GM23338 (cell line): ENCODE measurements around the gene PDIA4. TPM values are rescaled to one million over a fixed set of nuclear protein-coding genes. Genes with fewer than 3 reads are reported as not detected.

Experiments used
- ATAC-seq: fragments of 200-7000 bp; cut with Tn5 transposase; 3 replicates; pipeline ENCODE4 v1.9.1; 2020
- DNase-seq: peaks from one replicate; pipeline ENCODE4 v3.0.0-alpha.2; 2015; ENCODE audit warnings: low spot score
- H2AFZ ChIP-seq: fragments of 200-600 bp; sonication (generic); 2 replicates; pipeline ENCODE4 v1.8.0; 2016; ENCODE audit warnings: antibody characterized with exemption, mild to moderate bottlenecking, moderate library complexity
- H3F3A ChIP-seq: fragments of 200-600 bp; sonication (generic); replicated peaks from 2 replicates; pipeline ENCODE4 v1.8.0; 2017; ENCODE audit warnings: antibody characterized with exemption, mixed run types, low read depth
- H3K27ac ChIP-seq: fragments of 200-600 bp; sonication (generic); 2 replicates; pipeline ENCODE4 v1.6.1; 2016; ENCODE audit warnings: low read depth
- H3K27me3 ChIP-seq: fragments of 200-600 bp; sonication (generic); 2 replicates; pipeline ENCODE4 v1.8.0; 2016; ENCODE audit warnings: mild to moderate bottlenecking, mixed run types, moderate library complexity; ENCODE audit not compliant: insufficient read depth
- H3K36me3 ChIP-seq: fragments of 200-600 bp; sonication (generic); 2 replicates; pipeline ENCODE4 v1.8.0; 2016; ENCODE audit warnings: mild to moderate bottlenecking; ENCODE audit not compliant: insufficient read depth
- H3K4me1 ChIP-seq: fragments of 200-600 bp; sonication (generic); 2 replicates; pipeline ENCODE4 v1.8.0; 2016; ENCODE audit warnings: mild to moderate bottlenecking, moderate library complexity; ENCODE audit not compliant: insufficient read depth
- H3K4me2 ChIP-seq: fragments of 200-600 bp; sonication (generic); 2 replicates; pipeline ENCODE4 v1.7.1; 2017; ENCODE audit warnings: mixed run types
- H3K4me3 ChIP-seq: fragments of 200-600 bp; sonication (generic); 2 replicates; pipeline ENCODE4 v1.6.1; 2016; ENCODE audit warnings: mixed run types
- H3K79me2 ChIP-seq: fragments of 200-600 bp; sonication (generic); replicated peaks from 2 replicates; pipeline ENCODE4 v1.8.0; 2017; ENCODE audit warnings: mild to moderate bottlenecking; ENCODE audit not compliant: insufficient read depth
- H3K9me2 ChIP-seq: fragments of 200-600 bp; sonication (generic); 2 replicates; pipeline ENCODE4 v1.8.0; 2017; ENCODE audit not compliant: insufficient read depth
- H4K20me1 ChIP-seq: fragments of 200-600 bp; sonication (generic); replicated peaks from 2 replicates; pipeline ENCODE4 v1.8.0; 2017; ENCODE audit warnings: mild to moderate bottlenecking; ENCODE audit not compliant: insufficient read depth
- H3K27ac Mint-ChIP-seq: 2 replicates; pipeline ENCODE4 v1.8.0; 2020; ENCODE audit warnings: inconsistent platforms, mild to moderate bottlenecking, moderate library complexity, mixed read lengths
- H3K27me3 Mint-ChIP-seq: 3 replicates; pipeline ENCODE4 v1.8.0; 2022; ENCODE audit warnings: low read depth, mild to moderate bottlenecking, moderate library complexity, mixed read lengths, inconsistent platforms; ENCODE audit not compliant: insufficient read depth, poor library complexity
- H3K36me3 Mint-ChIP-seq: 3 replicates; pipeline ENCODE4 v1.8.0; 2021; ENCODE audit warnings: low read depth, mild to moderate bottlenecking, inconsistent platforms, moderate library complexity, mixed read lengths
- H3K4me1 Mint-ChIP-seq: 3 replicates; pipeline ENCODE4 v1.8.0; 2020; ENCODE audit warnings: mild to moderate bottlenecking, inconsistent platforms, mixed read lengths
- H3K4me3 Mint-ChIP-seq: 3 replicates; pipeline ENCODE4 v1.8.0; 2021; ENCODE audit warnings: moderate library complexity, mild to moderate bottlenecking, inconsistent platforms, mixed read lengths
- H3K9me3 Mint-ChIP-seq: 3 replicates; pipeline ENCODE4 v1.8.0; 2020; ENCODE audit warnings: moderate library complexity, mild to moderate bottlenecking, inconsistent platforms, mixed read lengths
- CREB1 ChIP-seq: fragments of 250-450 bp; sonication (Bioruptor Pico); IDR thresholded peaks from 2 replicates; pipeline ENCODE4 v1.5.0; 2020; ENCODE audit warnings: low read depth, mild to moderate bottlenecking, moderate library complexity
- EZH2 ChIP-seq: fragments of 200-600 bp; sonication (generic); IDR thresholded peaks from one replicate; pipeline ENCODE4 v1.8.0; 2017; ENCODE audit warnings: antibody characterized with exemption, mild to moderate bottlenecking, low read depth; ENCODE audit not compliant: unreplicated experiment
- JUNB ChIP-seq: IDR thresholded peaks from one replicate; pipeline ENCODE4 v1.6.1; 2016; ENCODE audit warnings: antibody characterized with exemption; ENCODE audit not compliant: unreplicated experiment
- NANOG ChIP-seq: IDR thresholded peaks from 2 replicates; pipeline ENCODE4 v1.6.1; 2016; ENCODE audit warnings: antibody characterized with exemption, borderline replicate concordance
- POLR2AphosphoS5 ChIP-seq: IDR thresholded peaks from 2 replicates; pipeline ENCODE4 v1.6.1; 2016; ENCODE audit warnings: antibody characterized with exemption, low read depth
- ZNF114 ChIP-seq: fragments of 250-450 bp; sonication (Bioruptor Pico); IDR thresholded peaks from 2 replicates; pipeline ENCODE4 v1.5.0; 2020; ENCODE audit warnings: mild to moderate bottlenecking, moderate library complexity
- ZNF331 ChIP-seq: fragments of 250-450 bp; sonication (Bioruptor Pico); IDR thresholded peaks from 2 replicates; pipeline ENCODE4 v1.5.0; 2020; ENCODE audit warnings: low read depth, mild to moderate bottlenecking, moderate library complexity
- polyA plus RNA-seq: library from polyadenylated mRNA; unstranded; fragments of >200 nt; fragmentation: Nextera tagmentation; extraction: Ambion mirVana; gene quantifications from 2 replicates; pipeline ENCODE4 v1.2.1, GENCODE V29; 2016
- total RNA-seq: library from RNA; depleted of rRNA; stranded (reverse); fragments of >200 nt; shearing (Covaris generic); gene quantifications from 2 replicates; pipeline ENCODE4 v1.2.3, GENCODE V29; 2014
- TF ChIP-seq, protein P1 (sequence below): fragments of 250-450 bp; sonication (Bioruptor Pico); IDR thresholded peaks from 2 replicates; pipeline ENCODE4 v1.5.0; 2020; ENCODE audit warnings: mild to moderate bottlenecking, moderate library complexity
- TF ChIP-seq, protein P2 (sequence below): IDR thresholded peaks from 2 replicates; pipeline ENCODE4 v1.6.1; 2016; ENCODE audit warnings: antibody characterized with exemption
- TF ChIP-seq, protein P3 (sequence below): IDR thresholded peaks from one replicate; pipeline ENCODE4 v1.6.1; 2018; ENCODE audit warnings: antibody characterized with exemption; ENCODE audit not compliant: unreplicated experiment

PDIA4 gene
- total and polyA plus RNA-seq, 2 experiments from 2014 or later: 196 to 332 TPM

DNA sequence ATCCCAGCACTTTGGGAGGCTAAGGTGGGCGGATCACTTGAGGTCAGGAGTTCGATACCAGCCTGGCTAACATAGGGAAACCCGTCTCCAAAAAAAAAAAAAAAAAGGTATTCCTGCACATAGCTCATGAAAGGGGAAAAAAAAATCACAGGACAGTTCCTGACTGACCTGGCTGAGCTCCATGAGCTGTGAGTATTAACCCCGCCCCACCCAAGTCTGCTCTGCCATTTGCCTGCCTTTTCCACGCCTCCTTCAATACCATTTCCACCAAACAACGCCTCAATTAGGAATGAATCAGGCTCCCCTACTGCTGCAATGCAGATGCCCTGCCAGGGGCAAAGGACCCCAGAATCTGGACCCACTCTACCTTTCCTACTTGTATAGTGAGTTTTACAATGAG lies 55.0 kb downstream of the PDIA4 start (continued):
- TF ChIP-seq, protein P1, sequence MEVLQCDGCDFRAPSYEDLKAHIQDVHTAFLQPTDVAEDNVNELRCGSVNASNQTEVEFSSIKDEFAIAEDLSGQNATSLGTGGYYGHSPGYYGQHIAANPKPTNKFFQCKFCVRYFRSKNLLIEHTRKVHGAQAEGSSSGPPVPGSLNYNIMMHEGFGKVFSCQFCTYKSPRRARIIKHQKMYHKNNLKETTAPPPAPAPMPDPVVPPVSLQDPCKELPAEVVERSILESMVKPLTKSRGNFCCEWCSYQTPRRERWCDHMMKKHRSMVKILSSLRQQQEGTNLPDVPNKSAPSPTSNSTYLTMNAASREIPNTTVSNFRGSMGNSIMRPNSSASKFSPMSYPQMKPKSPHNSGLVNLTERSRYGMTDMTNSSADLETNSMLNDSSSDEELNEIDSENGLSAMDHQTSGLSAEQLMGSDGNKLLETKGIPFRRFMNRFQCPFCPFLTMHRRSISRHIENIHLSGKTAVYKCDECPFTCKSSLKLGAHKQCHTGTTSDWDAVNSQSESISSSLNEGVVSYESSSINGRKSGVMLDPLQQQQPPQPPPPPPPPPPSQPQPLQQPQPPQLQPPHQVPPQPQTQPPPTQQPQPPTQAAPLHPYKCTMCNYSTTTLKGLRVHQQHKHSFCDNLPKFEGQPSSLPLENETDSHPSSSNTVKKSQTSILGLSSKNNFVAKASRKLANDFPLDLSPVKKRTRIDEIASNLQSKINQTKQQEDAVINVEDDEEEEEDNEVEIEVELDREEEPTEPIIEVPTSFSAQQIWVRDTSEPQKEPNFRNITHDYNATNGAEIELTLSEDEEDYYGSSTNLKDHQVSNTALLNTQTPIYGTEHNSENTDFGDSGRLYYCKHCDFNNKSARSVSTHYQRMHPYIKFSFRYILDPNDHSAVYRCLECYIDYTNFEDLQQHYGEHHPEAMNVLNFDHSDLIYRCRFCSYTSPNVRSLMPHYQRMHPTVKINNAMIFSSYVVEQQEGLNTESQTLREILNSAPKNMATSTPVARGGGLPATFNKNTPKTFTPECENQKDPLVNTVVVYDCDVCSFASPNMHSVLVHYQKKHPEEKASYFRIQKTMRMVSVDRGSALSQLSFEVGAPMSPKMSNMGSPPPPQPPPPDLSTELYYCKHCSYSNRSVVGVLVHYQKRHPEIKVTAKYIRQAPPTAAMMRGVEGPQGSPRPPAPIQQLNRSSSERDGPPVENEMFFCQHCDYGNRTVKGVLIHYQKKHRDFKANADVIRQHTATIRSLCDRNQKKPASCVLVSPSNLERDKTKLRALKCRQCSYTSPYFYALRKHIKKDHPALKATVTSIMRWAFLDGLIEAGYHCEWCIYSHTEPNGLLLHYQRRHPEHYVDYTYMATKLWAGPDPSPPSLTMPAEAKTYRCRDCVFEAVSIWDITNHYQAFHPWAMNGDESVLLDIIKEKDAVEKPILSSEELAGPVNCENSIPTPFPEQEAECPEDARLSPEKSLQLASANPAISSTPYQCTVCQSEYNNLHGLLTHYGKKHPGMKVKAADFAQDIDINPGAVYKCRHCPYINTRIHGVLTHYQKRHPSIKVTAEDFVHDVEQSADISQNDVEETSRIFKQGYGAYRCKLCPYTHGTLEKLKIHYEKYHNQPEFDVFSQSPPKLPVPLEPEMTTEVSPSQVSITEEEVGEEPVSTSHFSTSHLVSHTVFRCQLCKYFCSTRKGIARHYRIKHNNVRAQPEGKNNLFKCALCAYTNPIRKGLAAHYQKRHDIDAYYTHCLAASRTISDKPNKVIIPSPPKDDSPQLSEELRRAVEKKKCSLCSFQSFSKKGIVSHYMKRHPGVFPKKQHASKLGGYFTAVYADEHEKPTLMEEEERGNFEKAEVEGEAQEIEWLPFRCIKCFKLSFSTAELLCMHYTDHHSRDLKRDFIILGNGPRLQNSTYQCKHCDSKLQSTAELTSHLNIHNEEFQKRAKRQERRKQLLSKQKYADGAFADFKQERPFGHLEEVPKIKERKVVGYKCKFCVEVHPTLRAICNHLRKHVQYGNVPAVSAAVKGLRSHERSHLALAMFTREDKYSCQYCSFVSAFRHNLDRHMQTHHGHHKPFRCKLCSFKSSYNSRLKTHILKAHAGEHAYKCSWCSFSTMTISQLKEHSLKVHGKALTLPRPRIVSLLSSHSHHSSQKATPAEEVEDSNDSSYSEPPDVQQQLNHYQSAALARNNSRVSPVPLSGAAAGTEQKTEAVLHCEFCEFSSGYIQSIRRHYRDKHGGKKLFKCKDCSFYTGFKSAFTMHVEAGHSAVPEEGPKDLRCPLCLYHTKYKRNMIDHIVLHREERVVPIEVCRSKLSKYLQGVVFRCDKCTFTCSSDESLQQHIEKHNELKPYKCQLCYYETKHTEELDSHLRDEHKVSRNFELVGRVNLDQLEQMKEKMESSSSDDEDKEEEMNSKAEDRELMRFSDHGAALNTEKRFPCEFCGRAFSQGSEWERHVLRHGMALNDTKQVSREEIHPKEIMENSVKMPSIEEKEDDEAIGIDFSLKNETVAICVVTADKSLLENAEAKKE (CRISPR knock-in tag): no peak
- TF ChIP-seq NANOG (no peak), ZNF114 (CRISPR knock-in tag) (no peak)
- TF ChIP-seq, protein P2, sequence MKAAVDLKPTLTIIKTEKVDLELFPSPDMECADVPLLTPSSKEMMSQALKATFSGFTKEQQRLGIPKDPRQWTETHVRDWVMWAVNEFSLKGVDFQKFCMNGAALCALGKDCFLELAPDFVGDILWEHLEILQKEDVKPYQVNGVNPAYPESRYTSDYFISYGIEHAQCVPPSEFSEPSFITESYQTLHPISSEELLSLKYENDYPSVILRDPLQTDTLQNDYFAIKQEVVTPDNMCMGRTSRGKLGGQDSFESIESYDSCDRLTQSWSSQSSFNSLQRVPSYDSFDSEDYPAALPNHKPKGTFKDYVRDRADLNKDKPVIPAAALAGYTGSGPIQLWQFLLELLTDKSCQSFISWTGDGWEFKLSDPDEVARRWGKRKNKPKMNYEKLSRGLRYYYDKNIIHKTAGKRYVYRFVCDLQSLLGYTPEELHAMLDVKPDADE: no peak

DNA sequence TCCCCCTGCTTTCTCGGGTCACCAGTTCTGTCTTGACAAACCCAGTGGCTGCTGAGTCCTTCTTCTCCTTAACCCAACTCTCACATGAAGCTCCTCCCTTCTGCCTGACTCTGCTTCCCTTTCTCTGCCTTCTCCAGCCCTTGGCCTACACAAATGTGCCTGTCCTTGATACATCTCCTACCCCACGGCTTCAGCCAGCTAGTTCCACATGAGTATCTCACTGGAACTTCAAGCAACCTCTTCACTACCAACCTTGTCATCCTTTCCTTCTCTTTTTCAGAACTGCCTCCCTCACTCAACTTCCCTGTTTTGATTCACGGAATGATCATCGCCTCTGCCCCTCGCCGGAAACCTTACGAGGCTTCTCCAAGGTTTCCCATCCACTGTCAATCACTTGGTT lies 55.9 kb downstream of the PDIA4 start:
- Histone ChIP-seq H3K4me3 (no peak overlapping the region), H3K27ac (no peak overlapping the region), H3K36me3 (no peaks in the 10 kb centered on the region), H3K4me2 (no peak overlapping the region), H2AFZ (peak overlapping the region; percentile 32; the same call in 1 of the 2 replicates), H3K4me1 (peaks cover 20% of the 10 kb centered on the region), H3K79me2 (no peaks in the 10 kb centered on the region), H3K9me2 (no peaks in the 10 kb centered on the region), H3F3A (0 out of 2 replicates have a peak, but pooled peaks cover 11% of the 10 kb centered on the region), H3K27me3 (no peaks in the 10 kb centered on the region), H4K20me1 (no peaks in the 10 kb centered on the region)
- peaks cover 16% of the 10 kb centered on the region for H3K4me1 Mint-ChIP-seq
- no peak for DNase-seq
- H3K27me3 Mint-ChIP-seq: peaks cover 8% of the 10 kb centered on the region
- H3K9me3 Mint-ChIP-seq: no peaks in the 10 kb centered on the region
- no peak overlapping the region for H3K27ac Mint-ChIP-seq
- H3K36me3 Mint-ChIP-seq: no peaks in the 10 kb centered on the region
- TF ChIP-seq ZNF331 (CRISPR knock-in tag): no peak
- TF ChIP-seq, protein P3, sequence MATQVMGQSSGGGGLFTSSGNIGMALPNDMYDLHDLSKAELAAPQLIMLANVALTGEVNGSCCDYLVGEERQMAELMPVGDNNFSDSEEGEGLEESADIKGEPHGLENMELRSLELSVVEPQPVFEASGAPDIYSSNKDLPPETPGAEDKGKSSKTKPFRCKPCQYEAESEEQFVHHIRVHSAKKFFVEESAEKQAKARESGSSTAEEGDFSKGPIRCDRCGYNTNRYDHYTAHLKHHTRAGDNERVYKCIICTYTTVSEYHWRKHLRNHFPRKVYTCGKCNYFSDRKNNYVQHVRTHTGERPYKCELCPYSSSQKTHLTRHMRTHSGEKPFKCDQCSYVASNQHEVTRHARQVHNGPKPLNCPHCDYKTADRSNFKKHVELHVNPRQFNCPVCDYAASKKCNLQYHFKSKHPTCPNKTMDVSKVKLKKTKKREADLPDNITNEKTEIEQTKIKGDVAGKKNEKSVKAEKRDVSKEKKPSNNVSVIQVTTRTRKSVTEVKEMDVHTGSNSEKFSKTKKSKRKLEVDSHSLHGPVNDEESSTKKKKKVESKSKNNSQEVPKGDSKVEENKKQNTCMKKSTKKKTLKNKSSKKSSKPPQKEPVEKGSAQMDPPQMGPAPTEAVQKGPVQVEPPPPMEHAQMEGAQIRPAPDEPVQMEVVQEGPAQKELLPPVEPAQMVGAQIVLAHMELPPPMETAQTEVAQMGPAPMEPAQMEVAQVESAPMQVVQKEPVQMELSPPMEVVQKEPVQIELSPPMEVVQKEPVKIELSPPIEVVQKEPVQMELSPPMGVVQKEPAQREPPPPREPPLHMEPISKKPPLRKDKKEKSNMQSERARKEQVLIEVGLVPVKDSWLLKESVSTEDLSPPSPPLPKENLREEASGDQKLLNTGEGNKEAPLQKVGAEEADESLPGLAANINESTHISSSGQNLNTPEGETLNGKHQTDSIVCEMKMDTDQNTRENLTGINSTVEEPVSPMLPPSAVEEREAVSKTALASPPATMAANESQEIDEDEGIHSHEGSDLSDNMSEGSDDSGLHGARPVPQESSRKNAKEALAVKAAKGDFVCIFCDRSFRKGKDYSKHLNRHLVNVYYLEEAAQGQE: no peak
- no peak for TF ChIP-seq POLR2AphosphoS5
- no peak for TF ChIP-seq NANOG
- no peak for TF ChIP-seq ZNF114 (CRISPR knock-in tag)
- TF ChIP-seq CREB1: no peak
- TF ChIP-seq EZH2: no peak
- no peak for TF ChIP-seq JUNB
- no peak for ATAC-seq
- H3K4me3 Mint-ChIP-seq: no peak overlapping the region; the same call in 2 of the 3 replicates
